Measurements from ENCODE around the gene NATD1. TPM values are rescaled to one million over a fixed set of nuclear protein-coding genes. Genes with fewer than 3 reads are reported as not detected.

Gene NATD1
- total and polyA plus RNA-seq, 9 of the 15 experiments (the other 6 are each of a cell fraction or from before 2014, with no cell fraction given): 0.24 to 5.4 (median 1.6) TPM

- TF ChIP-seq RAD21 (CRISPR knock-in tag; conservative IDR thresholded peaks at IDR 0.05 in 1 of 2, IDR thresholded peaks at IDR 0.05 in 1 of 2) (no peak), TCF3 (CRISPR knock-in tag; IDR thresholded peaks at IDR 0.05) (peak; percentile 59), SLC30A9 (CRISPR knock-in tag; IDR thresholded peaks at IDR 0.05) (no peak), ZNF316 (IDR thresholded peaks at IDR 0.05) (peak; percentile 56), NFE2 (IDR thresholded peaks at IDR 0.05; ENCODE audit: low read depth) (no peak), TCF7 (IDR thresholded peaks at IDR 0.05; ENCODE audit: borderline replicate concordance) (no peak), ZNF766 (CRISPR knock-in tag; conservative IDR thresholded peaks at IDR 0.05) (peak; percentile 57; the same call in 1 of the 2 replicates), ESRRA (IDR thresholded peaks at IDR 0.05; ENCODE audit: borderline replicate concordance, low read depth) (peak; percentile 64; the same call in 1 of the 2 replicates)
Measured at GRCh38 chr17:21199311-21199710, 53.9 kb downstream of the NATD1 start (continued).

GRCh38 chr17:21198411-21198810, 54.8 kb downstream of the NATD1 start:
- DNase-seq (ENCODE audit: extremely low read depth in 1 of 4, low spot score in 3 of 4) (no peak), ATAC-seq (no peak), FAIRE-seq (no peak)
- CTCF ChIA-PET (ENCODE audit: low intra/inter-chr PET ratio): no interaction called here
- Histone ChIP-seq H3K9me1 (ENCODE audit: control insufficient read depth, insufficient read depth, low read length) (peaks cover 9% of the 10 kb centered on the region), H3K4me2 (ENCODE audit: insufficient read depth, low read length) (no peak overlapping the region), H3K4me3 (no peak overlapping the region), H3K27ac (ENCODE audit: extremely low read depth, low read depth, low read length) (no peak overlapping the region), H3K27me3 (ENCODE audit: control insufficient read depth in 2 of 2, insufficient read depth in 2 of 2, low read length in 2 of 2) (no peaks in the 10 kb centered on the region), H3K9me3 (replicated peaks; ENCODE audit: control insufficient read depth, insufficient read depth, low read depth, low read length) (no peaks in the 10 kb centered on the region), H3K9ac (ENCODE audit: insufficient read depth in 1 of 2, low read depth in 2 of 2, low read length in 2 of 2) (no peak overlapping the region), H3K79me2 (ENCODE audit: control insufficient read depth, insufficient read depth, low read length) (peaks cover 54% of the 10 kb centered on the region), H3K4me1 (replicated peaks in 1 of 2; ENCODE audit: control insufficient read depth in 2 of 2, insufficient read depth in 2 of 2, low read length in 2 of 2) (peaks cover 0 to 32% of the 10 kb centered on the region in 2 experiments; a peak in 4 of 5 replicates), H4K20me1 (replicated peaks; ENCODE audit: control insufficient read depth, insufficient read depth, low read length) (peaks cover 43% of the 10 kb centered on the region), H3K36me3 (ENCODE audit: control insufficient read depth, insufficient read depth, low read length) (peaks cover 22% of the 10 kb centered on the region; the same call in 1 of the 3 replicates), H2AFZ (ENCODE audit: low read depth, low read length) (no peak overlapping the region)
- intact Hi-C loops (cut with micrococcal nuclease): no loop called here
- no peak for TF ChIP-seq MXD1 (CRISPR knock-in tag; IDR thresholded peaks at IDR 0.05; ENCODE audit: borderline replicate concordance, poor library complexity, severe bottlenecking)
- no peak for TF ChIP-seq ATF6 (CRISPR knock-in tag; IDR thresholded peaks at IDR 0.05)
- no peak for TF ChIP-seq RBM14 (IDR thresholded peaks at IDR 0.05; ENCODE audit: borderline replicate concordance, insufficient read depth, low read depth, low read length)
- TF ChIP-seq SMAD1 (IDR thresholded peaks at IDR 0.05; ENCODE audit: low read depth, low read length, partially characterized antibody): no peak
- 96% methylated on average over 13 of the region's 20 CpGs for WGBS (ENCODE audit: insufficient coverage, low coverage, missing lambda C conversion rate)
- in situ Hi-C loops (cut with MboI): no loop called here
- BruUV-seq (replicated peaks): no TSS peak
- POLR2A ChIA-PET: no interaction called here

Data from K562 (cell line).